SK-MEL-5 (cell line): Measurements from ENCODE around the gene PDSS2. TPM values are rescaled to one million over a fixed set of nuclear protein-coding genes. Genes with fewer than 3 reads are reported as not detected.

ENCODE experiments used
- DNase-seq: peaks from one replicate; pipeline ENCODE4 v3.0.0-alpha.2; 2016; ENCODE audit warnings: low read depth, low spot score
- in situ Hi-C: cut with HindIII; loops from 2 replicates; pipeline ENCODE4 v1.10.0; 2016; ENCODE audit warnings: low sequenced_read_pairs, high pct_unique_total_duplicates, low pct_unique_long_range_greater_than_20kb
- total RNA-seq: library from RNA; depleted of rRNA; stranded (reverse); fragments of >200 nt; shearing (Covaris generic); gene quantifications from 2 replicates; pipeline ENCODE4 v1.2.3, GENCODE V29; 2014

Gene PDSS2
- total RNA-seq, 1 experiment from 2014 or later, result 12.6 TPM

- DNase-seq, result no peak
- in situ Hi-C loops, result no loop called here
These were observed 188.1 kb downstream of the PDSS2 start for GRCh38 chr6:107271208-107271790.

GRCh38 chr6:107267634-107268033, 191.7 kb downstream of the PDSS2 start:
- peak; percentile 48 for DNase-seq
- in situ Hi-C loops, result no loop called here

GRCh38 chr6:107267006-107267405, 192.4 kb downstream of the PDSS2 start:
- peak; percentile 71 for DNase-seq
- in situ Hi-C loops, result no loop called here

GRCh38 chr6:107266563-107266962, 192.8 kb downstream of the PDSS2 start:
- in situ Hi-C loops, result no loop called here
- DNase-seq, result no peak

- DNase-seq, result no peak
These were observed 195.0 kb downstream of the PDSS2 start for GRCh38 chr6:107264357-107264840.

GRCh38 chr6:107259951-107260350, 199.4 kb downstream of the PDSS2 start:
- no peak for DNase-seq
- in situ Hi-C loops, result no loop called here

More at GRCh38 chr6:107264357-107264840, 195.0 kb downstream of the PDSS2 start:
- in situ Hi-C loops, result no loop called here

- in situ Hi-C loops, result no loop called here
- DNase-seq, result no peak
These were observed 211.2 kb downstream of the PDSS2 start for GRCh38 chr6:107248147-107248546.

- in situ Hi-C loops, result no loop called here
- DNase-seq, result peak; percentile 59
These were observed 212.3 kb downstream of the PDSS2 start for GRCh38 chr6:107246972-107247615.

GRCh38 chr6:107246249-107246971, 213.0 kb downstream of the PDSS2 start:
- in situ Hi-C loops, result no loop called here
- no peak for DNase-seq

- in situ Hi-C loops, result no loop called here
- no peak for DNase-seq
These were observed 214.5 kb downstream of the PDSS2 start for GRCh38 chr6:107244742-107245480.

GRCh38 chr6:107244082-107244741, 215.2 kb downstream of the PDSS2 start:
- in situ Hi-C loops, result no loop called here
- DNase-seq, result no peak

GRCh38 chr6:107243471-107243870, 215.9 kb downstream of the PDSS2 start:
- DNase-seq, result no peak
- in situ Hi-C loops, result no loop called here

- in situ Hi-C loops, result no loop called here
- DNase-seq, result no peak
These were observed 221.2 kb downstream of the PDSS2 start for GRCh38 chr6:107237992-107238660.

- in situ Hi-C loops, result no loop called here
These were observed 223.9 kb downstream of the PDSS2 start for GRCh38 chr6:107235511-107235910.

GRCh38 chr6:107235007-107235406, 224.4 kb downstream of the PDSS2 start:
- DNase-seq, result no peak
- in situ Hi-C loops, result no loop called here

More at GRCh38 chr6:107235511-107235910, 223.9 kb downstream of the PDSS2 start:
- no peak for DNase-seq

GRCh38 chr6:107231243-107231642, 228.1 kb downstream of the PDSS2 start:
- DNase-seq, result no peak
- in situ Hi-C loops, result no loop called here

- no peak for DNase-seq
- in situ Hi-C loops, result no loop called here
These were observed 228.9 kb downstream of the PDSS2 start for GRCh38 chr6:107230448-107230847.
